Tibial nerve (tissue), 4 donors: ENCODE data around the gene SIM2. TPM values are rescaled to one million over a fixed set of nuclear protein-coding genes. Genes with fewer than 3 reads are reported as not detected.

Experiments used
- DNase-seq, 2 donors: peaks; one replicate each; pipeline ENCODE4 v3.0.0-alpha.2; 2019; ENCODE audit warnings: low spot score in 2 of 2
- H3K27ac ChIP-seq, 4 donors: fragments of 200-600 bp; sonication (generic) in 3 of 4; one replicate each; pipeline ENCODE4 v1.5.1; 2017 to 2019; ENCODE audit warnings: mild to moderate bottlenecking in 1 of 4
- H3K27me3 ChIP-seq, 2 donors: fragments of 200-600 bp; sonication (generic) in 1 of 2; one replicate each; pipeline versions ENCODE4 v1.5.1 to v1.6.0; 2017 to 2019
- H3K36me3 ChIP-seq, 3 donors: fragments of 200-600 bp; sonication (generic); one replicate each; pipeline ENCODE4 v1.5.1; 2018 to 2019
- H3K4me1 ChIP-seq, 4 donors: fragments of 200-600 bp; sonication (generic) in 3 of 4; one replicate each; pipeline ENCODE4 v1.5.1; 2017 to 2019
- H3K4me3 ChIP-seq, 4 donors: fragments of 200-600 bp; sonication (generic) in 3 of 4; one replicate each; pipeline ENCODE4 v1.5.1; 2017 to 2019; ENCODE audit warnings: mild to moderate bottlenecking in 1 of 4, moderate library complexity in 1 of 4
- H3K9me3 ChIP-seq, 4 donors: fragments of 200-600 bp; sonication (generic) in 3 of 4; one replicate each; pipeline ENCODE4 v1.5.1; 2017 to 2019
- CTCF ChIP-seq, 5 experiments: fragments of 200-600 bp in 3 of 5; fragments of 450-650 bp in 2 of 5; sonication (generic) in 3 of 5; IDR thresholded peaks; one replicate each; pipeline ENCODE4 v1.5.1; 2016 to 2019; ENCODE audit warnings: antibody characterized with exemption in 5 of 5, mild to moderate bottlenecking in 3 of 5, moderate library complexity in 2 of 5
- EP300 ChIP-seq, 2 donors: sonication (generic); formaldehyde crosslinking; IDR thresholded peaks; one replicate each; pipeline ENCODE4 v1.6.1; 2017; ENCODE audit warnings: antibody characterized with exemption in 2 of 2, mild to moderate bottlenecking in 1 of 2
- POLR2A ChIP-seq, 2 donors: fragments of 450-650 bp; IDR thresholded peaks; one replicate each; pipeline ENCODE4 v1.6.1; 2017; ENCODE audit warnings: antibody characterized with exemption in 2 of 2, mild to moderate bottlenecking in 2 of 2, moderate library complexity in 2 of 2
- WGBS, 2 donors: methylation state at CpG; one replicate each; pipeline ENCODE4 v1.1.5; 2018; 5-methylcytosine and 5-hydroxymethylcytosine counted together
- total RNA-seq, 4 donors: library from RNA; depleted of rRNA; stranded (reverse); fragments of >200 nt; gene quantifications; one replicate each; pipeline ENCODE4 v1.1.0, GENCODE V29; 2016

The SIM2 gene
- total RNA-seq, 4 donors from 2014 or later: not detected

GRCh38 chr21:36744190-36744559 lies 45.3 kb downstream of the SIM2 start:
- no peaks in the 10 kb centered on the region for H3K9me3 ChIP-seq
- no peak for DNase-seq
- WGBS, 2 donors: 92% methylated on average over 3 of the region's 3 CpGs
- peaks cover 0 to 11% (median 2%) of the 10 kb centered on the region in 4 donors for H3K4me1 ChIP-seq
- H3K27ac ChIP-seq: no peak overlapping the region
- H3K4me3 ChIP-seq: no peak overlapping the region
- H3K36me3 ChIP-seq: no peaks in the 10 kb centered on the region
- TF ChIP-seq POLR2A (IDR thresholded peaks at IDR 0.05) (no peak), CTCF (IDR thresholded peaks at IDR 0.05) (no peak), EP300 (IDR thresholded peaks at IDR 0.05) (no peak)
- H3K27me3 ChIP-seq: peaks cover 0 to 34% of the 10 kb centered on the region in 2 donors

- peaks cover 0 to 11% (median 2%) of the 10 kb centered on the region in 4 donors for H3K4me1 ChIP-seq
- H3K27me3 ChIP-seq: peaks cover 0 to 37% of the 10 kb centered on the region in 2 donors
- H3K4me3 ChIP-seq: no peak overlapping the region
- no peaks in the 10 kb centered on the region for H3K36me3 ChIP-seq
- H3K27ac ChIP-seq: no peak overlapping the region
- 63 to 70% methylated on average over 27 to 30 of the region's 30 CpGs for WGBS, 2 donors
- TF ChIP-seq EP300 (IDR thresholded peaks at IDR 0.05) (no peak), CTCF (IDR thresholded peaks at IDR 0.05) (no peak), POLR2A (IDR thresholded peaks at IDR 0.05) (no peak)
- H3K9me3 ChIP-seq: no peaks in the 10 kb centered on the region
- DNase-seq: no peak
These were observed 45.8 kb downstream of the SIM2 start for GRCh38 chr21:36744560-36745231.

GRCh38 chr21:36745459-36745858 lies 46.5 kb downstream of the SIM2 start:
- Histone ChIP-seq H3K27ac (no peak overlapping the region), H3K36me3 (peaks cover 0 to 4% (median 0%) of the 10 kb centered on the region in 3 donors), H3K4me3 (no peak overlapping the region), H3K4me1 (peaks cover 0 to 11% (median 2%) of the 10 kb centered on the region in 4 donors), H3K9me3 (no peaks in the 10 kb centered on the region), H3K27me3 (peaks cover 0 to 42% of the 10 kb centered on the region in 2 donors)
- WGBS, 2 donors: 84 to 91% methylated on average over 5 of the region's 5 CpGs
- DNase-seq: no peak
- TF ChIP-seq CTCF (IDR thresholded peaks at IDR 0.05): no peak
- no peak for TF ChIP-seq EP300 (IDR thresholded peaks at IDR 0.05)
- no peak for TF ChIP-seq POLR2A (IDR thresholded peaks at IDR 0.05)

GRCh38 chr21:36747041-36747814 lies 48.3 kb downstream of the SIM2 start:
- peaks cover 0 to 42% of the 10 kb centered on the region in 2 donors for H3K27me3 ChIP-seq
- no peak overlapping the region for H3K27ac ChIP-seq
- H3K4me3 ChIP-seq: peak overlapping the region in 1 of 4 donors; percentile 49
- WGBS, 2 donors: 16 to 21% methylated on average over 33 to 48 of the region's 62 CpGs
- DNase-seq: no peak
- H3K36me3 ChIP-seq: peaks cover 0 to 15% (median 0%) of the 10 kb centered on the region in 3 donors
- TF ChIP-seq CTCF (IDR thresholded peaks at IDR 0.05) (no peak), EP300 (IDR thresholded peaks at IDR 0.05) (no peak), POLR2A (IDR thresholded peaks at IDR 0.05) (no peak)
- peaks cover 0 to 11% (median 2%) of the 10 kb centered on the region in 4 donors for H3K4me1 ChIP-seq
- no peaks in the 10 kb centered on the region for H3K9me3 ChIP-seq
